Endometrium (tissue), 2 donors: ENCODE measurements around the gene FAM234A.
"Not testable (repeated sequence)": the region's sequence is repeated elsewhere in the genome, so short reads cannot be mapped to it uniquely, and the experiment has no call there.

ENCODE experiments used
- FAIRE-seq: peaks from 2 replicates; lab custom pipeline; 2012; peaks lifted over from hg19 to GRCh38; lab: Jason Lieb, UNC
- donor health status: control.
- donor health status: control.

FAM234A gene

GRCh38 chr16:265711-266110 lies 31.1 kb downstream of the FAM234A start:
- no peak for FAIRE-seq

DNA sequence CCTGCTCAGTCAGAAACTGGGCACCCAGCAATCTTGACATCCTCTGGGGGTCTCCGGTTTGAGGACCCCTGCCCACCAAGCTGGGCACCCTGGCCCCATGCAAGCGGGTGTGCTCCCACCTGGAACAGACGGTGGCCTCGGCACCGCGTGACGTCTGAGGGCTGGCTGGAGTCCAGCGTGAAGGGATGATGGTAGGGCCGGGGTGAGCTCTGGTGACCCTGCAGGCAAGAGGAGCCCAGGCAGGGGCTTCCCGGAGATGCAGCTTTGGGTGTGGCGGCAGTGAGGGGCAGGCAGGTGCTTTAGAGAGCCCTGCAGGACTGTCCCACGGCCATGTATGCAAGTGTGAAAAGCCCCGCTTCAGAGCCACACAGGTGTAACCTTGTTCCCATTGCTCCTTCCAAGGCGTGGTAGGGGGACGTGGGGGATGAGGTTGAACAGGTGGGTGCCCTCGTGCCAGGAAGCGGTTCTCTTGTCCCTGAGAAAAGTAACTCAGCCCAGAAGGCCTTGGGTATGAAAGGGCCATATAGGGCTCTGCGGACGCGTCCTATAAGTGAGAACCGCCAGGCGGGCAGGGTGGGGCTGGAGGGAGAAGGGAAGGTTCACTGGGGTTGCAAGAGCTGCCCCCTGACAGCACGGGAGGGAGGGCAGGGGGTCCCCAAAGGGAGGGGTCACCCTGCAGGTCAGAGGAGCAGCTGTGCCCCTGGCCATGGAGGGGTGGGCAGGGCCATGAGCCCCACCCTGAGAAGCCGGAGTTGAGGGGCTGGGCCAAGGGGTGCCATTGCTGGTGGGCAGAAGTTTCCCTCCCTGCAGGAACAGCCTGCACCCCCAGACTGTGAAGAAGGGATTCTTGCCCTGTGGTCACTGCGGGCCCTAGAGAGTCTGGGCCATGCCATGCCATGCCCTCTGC lies 31.9 kb downstream of the FAM234A start:
- FAIRE-seq: no peak

DNA sequence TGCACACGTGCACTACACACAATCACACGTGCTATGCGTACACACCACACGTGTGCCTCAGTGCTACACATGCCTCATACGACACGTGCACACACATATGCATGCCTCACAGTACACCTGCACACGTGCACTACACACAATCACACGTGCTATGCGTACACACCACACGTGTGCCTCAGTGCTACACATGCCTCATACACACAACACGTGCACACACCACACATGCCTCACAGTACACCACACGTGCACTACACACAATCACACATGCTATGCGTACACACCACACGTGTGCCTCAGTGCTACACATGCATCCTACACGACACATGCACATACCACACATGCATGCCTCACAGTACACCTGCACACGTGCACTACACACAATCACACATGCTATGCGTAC lies 32.9 kb downstream of the FAM234A start:
- not testable (repeated sequence) for FAIRE-seq

- FAIRE-seq: no peak
Measured at GRCh38 chr16:268141-269053, 33.8 kb downstream of the FAM234A start.

GRCh38 chr16:269061-269796 lies 34.6 kb downstream of the FAM234A start:
- FAIRE-seq: no peak

DNA sequence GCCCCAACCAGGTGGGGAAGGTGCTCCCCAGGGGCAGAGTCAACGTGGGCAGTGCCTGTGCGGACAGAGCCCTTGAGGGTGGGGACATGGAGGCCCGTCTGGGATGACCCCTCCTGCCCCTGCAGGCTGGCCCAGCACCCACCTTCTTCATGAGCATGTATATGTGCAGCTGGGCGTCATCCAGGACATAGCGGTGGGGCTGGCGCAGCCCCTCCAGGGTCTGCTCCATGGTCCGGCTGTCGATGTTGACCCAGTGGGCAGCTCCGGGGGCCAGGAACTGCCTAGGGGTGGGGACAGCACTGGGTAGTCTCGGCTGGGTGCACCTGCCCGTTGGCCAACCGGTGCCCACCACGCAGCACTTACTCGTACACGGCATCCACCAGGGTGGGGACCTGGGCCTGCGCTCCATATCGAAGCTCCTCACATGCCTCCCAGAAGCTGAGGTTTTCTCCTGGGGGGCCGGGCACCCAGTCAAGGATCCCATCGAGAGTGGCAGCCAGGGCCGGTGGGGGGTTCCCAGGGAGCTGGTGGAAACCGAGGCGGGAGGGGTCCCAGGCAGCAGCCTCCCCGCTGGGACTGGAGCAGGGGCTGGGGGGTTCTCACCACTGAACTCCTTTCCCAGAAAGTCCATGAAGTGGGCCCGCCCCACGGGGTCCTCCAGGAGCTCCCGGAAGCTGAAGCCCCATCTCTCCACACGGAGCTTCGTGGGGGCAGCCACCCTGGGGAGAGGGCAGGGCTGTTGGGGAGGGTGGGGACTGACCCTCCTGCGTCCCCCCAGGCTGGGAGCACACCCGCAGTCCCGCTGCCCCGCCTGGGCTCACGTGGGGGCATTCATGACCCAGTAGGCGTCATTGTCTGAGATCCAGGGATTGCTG lies 36.0 kb downstream of the FAM234A start:
- no peak for FAIRE-seq

GRCh38 chr16:272633-273546 lies 38.3 kb downstream of the FAM234A start:
- no peak for FAIRE-seq

DNA sequence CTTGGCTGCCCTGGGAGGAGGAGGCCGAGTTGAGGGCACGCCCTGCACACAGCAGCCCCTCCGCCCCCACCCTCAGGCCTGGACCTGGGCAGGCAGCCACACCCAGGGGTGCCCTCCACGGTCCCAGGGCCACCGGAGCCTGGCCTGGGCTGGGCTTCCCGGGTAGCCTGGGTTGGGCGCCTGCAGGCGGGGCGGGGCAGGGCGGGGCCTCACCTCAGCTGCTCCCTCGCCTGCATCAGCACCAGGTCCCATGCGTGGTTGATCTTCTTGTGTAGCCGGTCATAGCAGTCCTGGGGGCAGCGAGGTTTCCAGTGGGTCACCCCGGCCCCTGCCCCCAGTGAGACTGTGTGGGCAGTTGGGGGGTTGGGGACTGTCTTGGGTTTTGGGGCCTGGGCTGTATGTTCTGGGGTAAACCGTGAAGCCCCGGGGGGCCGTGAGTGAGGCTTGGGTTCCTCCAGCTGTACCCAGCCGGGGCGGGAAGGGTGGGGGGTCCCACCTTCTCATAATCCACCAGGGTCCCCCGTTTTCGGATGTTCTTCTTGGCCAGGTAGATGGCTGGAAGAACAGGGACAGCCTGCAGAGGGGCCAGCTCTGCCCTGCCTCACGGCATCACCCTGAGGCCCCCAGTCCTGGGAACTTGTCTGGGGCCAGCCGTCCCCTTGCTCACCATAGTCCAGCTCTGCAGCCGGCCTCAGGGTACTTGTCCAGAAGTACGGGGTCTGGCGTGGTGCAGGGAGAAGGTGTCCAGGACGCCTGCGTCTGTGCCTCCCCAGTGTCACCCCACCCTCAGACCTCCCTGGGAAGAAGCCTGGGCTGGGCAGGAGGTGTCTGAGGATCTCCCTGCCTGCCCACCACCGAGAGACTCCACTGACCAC lies 39.2 kb downstream of the FAM234A start:
- no peak for FAIRE-seq

- no peak for FAIRE-seq
Measured at GRCh38 chr16:275041-275641, 40.5 kb downstream of the FAM234A start.

DNA sequence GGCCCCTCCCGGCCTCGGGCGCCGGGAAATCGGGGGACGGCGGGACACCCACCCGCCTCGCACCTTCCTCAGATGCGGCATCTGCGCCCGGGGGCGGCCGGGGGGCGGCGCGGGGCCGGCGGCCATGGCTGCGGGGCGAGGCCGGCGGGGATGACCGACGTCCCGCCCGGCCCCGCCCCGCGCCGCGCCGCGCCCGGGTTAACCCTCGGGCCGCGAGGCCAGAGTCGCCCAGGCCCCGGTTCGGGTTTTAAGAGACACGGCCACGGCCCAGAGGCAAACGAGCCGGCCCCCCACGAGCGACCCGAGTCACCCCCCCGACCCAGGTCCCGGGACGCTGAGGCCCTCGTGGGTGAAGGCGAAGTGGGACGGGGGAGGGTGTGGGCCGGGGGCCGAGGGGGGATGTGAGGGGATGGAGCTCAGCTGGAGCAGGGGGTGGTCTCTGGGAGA lies 41.2 kb downstream of the FAM234A start, which contains the start of gene RGS11:
TSS of gene RGS11 (minus strand) at position 159 of the 447 bp plus-strand sequence. CDS start at position 126, 33 bp downstream.
- no peak for FAIRE-seq

GRCh38 chr16:276426-277077 lies 41.9 kb downstream of the FAM234A start:
- FAIRE-seq: no peak

DNA sequence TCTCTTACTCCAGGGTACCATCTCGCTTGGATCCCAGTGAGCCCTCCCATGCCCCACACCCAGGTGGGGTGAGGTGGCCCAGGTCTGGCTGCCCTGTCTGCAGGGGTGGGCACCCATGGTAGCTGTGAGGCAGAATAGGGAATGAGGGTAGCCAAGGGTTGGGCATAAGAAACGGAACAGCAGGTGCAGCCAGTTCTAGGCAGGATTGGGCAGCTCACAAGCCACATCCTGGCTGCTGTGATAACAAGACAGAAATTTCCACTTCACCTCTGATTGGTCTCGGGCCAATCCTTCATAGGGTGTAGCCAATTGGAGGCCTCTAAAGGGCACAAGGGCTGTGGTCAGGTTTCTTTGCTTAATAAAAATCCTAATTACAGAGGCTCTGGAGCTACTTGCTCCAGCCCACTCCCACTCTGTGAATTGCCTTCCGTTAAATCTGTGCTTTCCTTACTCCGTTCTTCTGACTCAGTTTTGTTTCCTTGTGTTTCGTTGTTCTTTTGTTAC lies 44.3 kb downstream of the FAM234A start:
- FAIRE-seq: no peak

DNA sequence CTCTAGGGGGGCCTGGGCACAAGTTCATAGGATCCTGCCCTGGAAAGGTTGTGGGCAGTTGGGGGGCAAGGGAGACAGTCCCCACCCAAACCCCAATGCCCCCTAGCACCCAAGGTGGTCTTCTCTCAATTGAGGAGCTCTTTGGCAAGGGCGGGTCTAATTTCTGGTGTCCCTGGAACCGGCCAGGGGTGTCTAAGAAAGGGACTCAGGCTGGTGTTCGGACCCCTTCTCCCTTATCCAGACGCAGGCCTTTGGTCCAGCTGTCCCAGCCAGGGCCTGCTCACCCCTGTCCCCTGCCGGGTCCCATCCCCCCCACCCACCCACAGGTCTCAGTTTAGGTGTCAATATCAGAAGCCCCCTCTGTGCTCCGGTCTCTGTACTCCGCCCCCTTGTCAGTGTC lies 44.9 kb downstream of the FAM234A start:
- FAIRE-seq: no peak

- no peak for FAIRE-seq
Measured at GRCh38 chr16:280005-280460, 45.4 kb downstream of the FAM234A start.

DNA sequence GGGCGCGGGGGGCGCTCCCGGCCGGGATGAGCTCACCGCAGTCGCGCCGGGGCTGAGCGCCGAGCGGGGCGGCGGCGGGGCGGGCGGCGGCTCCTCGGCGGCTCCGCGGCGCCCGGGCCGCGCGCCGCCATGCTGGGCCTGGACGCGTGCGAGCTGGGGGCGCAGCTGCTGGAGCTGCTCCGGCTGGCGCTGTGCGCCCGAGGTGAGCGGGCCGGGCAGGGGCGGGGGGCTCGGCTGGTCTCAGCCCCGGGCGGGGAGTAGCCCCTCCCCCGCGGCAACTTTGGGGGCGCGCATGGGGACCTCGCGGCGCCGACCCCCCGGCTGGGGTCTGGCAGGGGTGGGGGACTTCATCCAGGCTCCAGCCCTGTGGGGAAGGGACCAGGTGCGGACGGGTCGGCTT lies 45.9 kb downstream of the FAM234A start, which contains the start of gene ARHGDIG:
TSS of gene ARHGDIG (plus strand) at position 40 of the 400 bp plus-strand sequence. CDS start at position 130, 90 bp downstream.
- no peak for FAIRE-seq

DNA sequence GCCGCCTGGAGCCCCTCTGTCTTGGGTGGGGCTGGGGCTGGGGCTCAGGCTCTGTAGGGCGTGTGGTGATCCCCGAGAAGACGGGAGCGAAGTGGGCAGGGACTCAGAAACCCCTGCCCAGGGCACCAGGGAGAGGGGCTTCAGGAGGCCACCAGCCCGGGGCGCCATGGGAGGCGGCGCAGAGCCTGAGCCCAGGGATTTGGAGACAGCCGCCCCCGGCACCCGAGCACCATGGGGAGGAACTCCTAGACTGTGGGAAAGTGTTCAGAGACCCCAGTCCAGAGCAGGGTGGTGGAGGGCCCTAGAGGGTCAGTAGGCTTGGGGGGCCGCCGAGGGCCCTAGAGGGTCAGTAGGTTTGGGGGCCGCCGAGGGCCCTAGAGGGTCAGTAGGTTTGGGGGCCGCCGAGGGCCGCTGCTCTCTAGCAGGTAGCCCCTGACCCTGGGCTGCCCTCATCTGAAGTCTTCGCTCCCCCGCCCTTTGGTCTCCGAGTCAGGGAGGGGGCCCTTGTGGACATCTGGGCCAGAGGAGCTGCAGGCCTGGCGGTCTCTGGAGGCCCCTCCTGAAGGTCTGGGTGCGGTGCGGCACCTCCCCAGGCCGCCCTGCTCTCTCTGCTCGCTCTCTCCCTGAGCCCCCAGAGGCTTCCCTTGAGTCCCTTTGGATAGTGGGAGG lies 46.5 kb downstream of the FAM234A start:
- no peak for FAIRE-seq
